GM12878 (cell line): ENCODE data around the gene RASAL3. TPM values are rescaled to one million over a fixed set of nuclear protein-coding genes. Genes with fewer than 3 reads are reported as not detected.

Experiments
- E4F1 ChIP-seq: fragments of 450-650 bp; IDR thresholded peaks from 2 replicates; pipeline ENCODE4 v1.6.1; 2018; ENCODE audit warnings: borderline replicate concordance, mild to moderate bottlenecking; ENCODE audit not compliant: partially characterized antibody
- FOS ChIP-seq: IDR thresholded peaks from 3 replicates; pipeline ENCODE4 v1.6.1; 2011; ENCODE audit warnings: borderline replicate concordance; ENCODE audit not compliant: insufficient read length; ENCODE audit errors: extremely low read depth
- HSF1 ChIP-seq: fragments of 150-350 bp; IDR thresholded peaks from 2 replicates; pipeline ENCODE4 v1.6.1; 2014; ENCODE audit warnings: mild to moderate bottlenecking, low read depth, low read length
- KAT2A ChIP-seq: conservative IDR thresholded peaks from 2 replicates; pipeline ENCODE4 v1.6.1; 2011; ENCODE audit warnings: low read depth, low read length; ENCODE audit not compliant: control insufficient read depth
- POLR2AphosphoS5 ChIP-seq: IDR thresholded peaks from 2 replicates; pipeline ENCODE4 v1.6.1; 2011; ENCODE audit warnings: mild to moderate bottlenecking, low read length, inconsistent platforms
- REST ChIP-seq: IDR thresholded peaks from 2 replicates; pipeline ENCODE4 v1.6.1; 2012; ENCODE audit warnings: mild to moderate bottlenecking, low read depth, low read length
- SMC3 ChIP-seq: IDR thresholded peaks from 2 replicates; pipeline ENCODE4 v1.6.1; 2011; ENCODE audit warnings: low read length, improper control_type of control experiment, borderline replicate concordance
- SREBF1 ChIP-seq: IDR thresholded peaks from 2 replicates; pipeline ENCODE4 v1.6.1; 2012; ENCODE audit warnings: mild to moderate bottlenecking, low read length
- TBL1XR1 ChIP-seq: IDR thresholded peaks from 2 replicates; pipeline ENCODE4 v1.6.1; 2012; ENCODE audit warnings: low read depth, low read length, improper control_type of control experiment
- WRNIP1 ChIP-seq: IDR thresholded peaks from 2 replicates; pipeline ENCODE4 v1.6.1; 2011; ENCODE audit warnings: low read depth, low read length, improper control_type of control experiment, borderline replicate concordance
- ZNF217 ChIP-seq: fragments of 450-650 bp; IDR thresholded peaks from 2 replicates; pipeline ENCODE4 v1.6.1; 2017; ENCODE audit warnings: antibody characterized with exemption, mild to moderate bottlenecking
- polyA plus RNA-seq, 11 experiments: library from polyadenylated mRNA; depleted of rRNA in 4 of 11; unstranded in 6 of 11; stranded (reverse) in 5 of 11; fragments of >200 nt; fragmentation: Nextera tagmentation in 4 of 11; fragmentation: Illumina TruSeq in 1 of 11; extraction: Ambion mirVana in 4 of 11; extraction: Trizol in 1 of 11; gene quantifications; 1 replicate in 1 of 11; 2 replicates in 10 of 11; pipeline versions ENCODE4 v1.2.1 to v1.2.3, GENCODE V29; 2011 to 2016; ENCODE audit warnings: inconsistent platforms in 2 of 11, missing spikeins in 2 of 11, low read depth in 1 of 11
- total RNA-seq, 4 experiments: library from RNA; depleted of rRNA in 3 of 4; stranded (reverse); fragments of >200 nt in 3 of 4; fragmentation: Illumina TruSeq in 1 of 4; extraction: Trizol in 1 of 4; gene quantifications; 2 replicates each; pipeline versions ENCODE4 v1.2.1 to v1.2.3, GENCODE V29; 2013 to 2021
- TF ChIP-seq, protein P1 (sequence below): fragments of 450-650 bp; formaldehyde crosslinking; IDR thresholded peaks from 2 replicates; pipeline ENCODE4 v1.5.0; 2022; ENCODE audit warnings: mild to moderate bottlenecking, missing genetic modification characterization
- TF ChIP-seq, protein P2 (sequence below): fragments of 450-650 bp; IDR thresholded peaks from 2 replicates; pipeline ENCODE4 v1.6.1; 2017; ENCODE audit warnings: mild to moderate bottlenecking, moderate library complexity

The RASAL3 gene
- total and polyA plus RNA-seq, 10 of the 15 experiments (the other 5 are each of a cell fraction or from before 2014, with no cell fraction given), result 1.7 to 81.3 (median 23.2) TPM

DNA sequence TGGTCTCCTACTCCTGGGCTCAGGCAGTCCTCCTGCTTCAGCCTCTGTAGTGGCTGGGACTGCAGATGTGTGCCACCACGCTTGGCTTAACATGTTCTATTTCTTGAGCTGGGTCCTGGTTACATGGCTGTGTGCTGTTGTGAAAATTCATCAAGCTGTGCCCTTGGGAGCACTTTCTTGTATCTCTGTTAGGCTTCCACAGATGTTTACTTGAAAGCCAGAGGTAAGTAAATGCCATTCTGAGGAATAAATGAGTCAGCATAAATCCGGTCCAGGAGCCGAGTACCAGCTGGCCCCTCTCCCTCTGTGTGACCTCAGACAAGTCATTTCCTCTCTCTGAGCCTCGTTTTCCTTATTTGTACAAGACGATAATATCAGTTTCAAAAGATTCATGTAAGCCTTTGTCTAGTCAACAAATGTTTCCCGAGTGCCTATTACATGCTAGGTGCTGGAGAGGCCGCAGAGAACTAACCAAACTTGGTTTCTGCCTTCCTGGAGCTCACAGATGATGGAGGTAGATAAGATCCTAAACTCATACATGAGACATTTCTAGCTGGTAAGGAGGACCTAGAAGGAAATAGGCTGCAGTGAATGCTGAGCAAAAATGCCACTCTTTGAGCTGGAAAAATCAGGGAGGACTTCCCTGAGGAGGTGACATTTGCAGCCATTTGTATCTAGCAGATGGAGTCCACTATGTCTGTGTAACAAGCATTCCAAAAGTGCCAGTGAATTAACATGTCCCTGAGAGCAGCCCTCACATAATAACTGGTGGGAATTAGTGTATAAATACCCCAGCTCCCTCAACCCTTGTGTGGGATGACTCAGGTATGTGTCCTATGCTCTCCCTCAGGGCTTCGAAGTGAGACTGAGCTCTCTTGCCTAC lies 2.7 kb upstream of the RASAL3 start (continued):
- TF ChIP-seq REST (no peak), ZNF217 (peak; percentile 55; the same call in 1 of the 2 replicates), SMC3 (no peak), KAT2A (no peak), SREBF1 (no peak), WRNIP1 (no peak), FOS (no peak), TBL1XR1 (no peak), E4F1 (no peak), HSF1 (no peak), POLR2AphosphoS5 (no peak)
- TF ChIP-seq, protein P1, sequence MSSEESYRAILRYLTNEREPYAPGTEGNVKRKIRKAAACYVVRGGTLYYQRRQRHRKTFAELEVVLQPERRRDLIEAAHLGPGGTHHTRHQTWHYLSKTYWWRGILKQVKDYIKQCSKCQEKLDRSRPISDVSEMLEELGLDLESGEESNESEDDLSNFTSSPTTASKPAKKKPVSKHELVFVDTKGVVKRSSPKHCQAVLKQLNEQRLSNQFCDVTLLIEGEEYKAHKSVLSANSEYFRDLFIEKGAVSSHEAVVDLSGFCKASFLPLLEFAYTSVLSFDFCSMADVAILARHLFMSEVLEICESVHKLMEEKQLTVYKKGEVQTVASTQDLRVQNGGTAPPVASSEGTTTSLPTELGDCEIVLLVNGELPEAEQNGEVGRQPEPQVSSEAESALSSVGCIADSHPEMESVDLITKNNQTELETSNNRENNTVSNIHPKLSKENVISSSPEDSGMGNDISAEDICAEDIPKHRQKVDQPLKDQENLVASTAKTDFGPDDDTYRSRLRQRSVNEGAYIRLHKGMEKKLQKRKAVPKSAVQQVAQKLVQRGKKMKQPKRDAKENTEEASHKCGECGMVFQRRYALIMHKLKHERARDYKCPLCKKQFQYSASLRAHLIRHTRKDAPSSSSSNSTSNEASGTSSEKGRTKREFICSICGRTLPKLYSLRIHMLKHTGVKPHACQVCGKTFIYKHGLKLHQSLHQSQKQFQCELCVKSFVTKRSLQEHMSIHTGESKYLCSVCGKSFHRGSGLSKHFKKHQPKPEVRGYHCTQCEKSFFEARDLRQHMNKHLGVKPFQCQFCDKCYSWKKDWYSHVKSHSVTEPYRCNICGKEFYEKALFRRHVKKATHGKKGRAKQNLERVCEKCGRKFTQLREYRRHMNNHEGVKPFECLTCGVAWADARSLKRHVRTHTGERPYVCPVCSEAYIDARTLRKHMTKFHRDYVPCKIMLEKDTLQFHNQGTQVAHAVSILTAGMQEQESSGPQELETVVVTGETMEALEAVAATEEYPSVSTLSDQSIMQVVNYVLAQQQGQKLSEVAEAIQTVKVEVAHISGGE (CRISPR knock-in tag), result no peak
- TF ChIP-seq, protein P2, sequence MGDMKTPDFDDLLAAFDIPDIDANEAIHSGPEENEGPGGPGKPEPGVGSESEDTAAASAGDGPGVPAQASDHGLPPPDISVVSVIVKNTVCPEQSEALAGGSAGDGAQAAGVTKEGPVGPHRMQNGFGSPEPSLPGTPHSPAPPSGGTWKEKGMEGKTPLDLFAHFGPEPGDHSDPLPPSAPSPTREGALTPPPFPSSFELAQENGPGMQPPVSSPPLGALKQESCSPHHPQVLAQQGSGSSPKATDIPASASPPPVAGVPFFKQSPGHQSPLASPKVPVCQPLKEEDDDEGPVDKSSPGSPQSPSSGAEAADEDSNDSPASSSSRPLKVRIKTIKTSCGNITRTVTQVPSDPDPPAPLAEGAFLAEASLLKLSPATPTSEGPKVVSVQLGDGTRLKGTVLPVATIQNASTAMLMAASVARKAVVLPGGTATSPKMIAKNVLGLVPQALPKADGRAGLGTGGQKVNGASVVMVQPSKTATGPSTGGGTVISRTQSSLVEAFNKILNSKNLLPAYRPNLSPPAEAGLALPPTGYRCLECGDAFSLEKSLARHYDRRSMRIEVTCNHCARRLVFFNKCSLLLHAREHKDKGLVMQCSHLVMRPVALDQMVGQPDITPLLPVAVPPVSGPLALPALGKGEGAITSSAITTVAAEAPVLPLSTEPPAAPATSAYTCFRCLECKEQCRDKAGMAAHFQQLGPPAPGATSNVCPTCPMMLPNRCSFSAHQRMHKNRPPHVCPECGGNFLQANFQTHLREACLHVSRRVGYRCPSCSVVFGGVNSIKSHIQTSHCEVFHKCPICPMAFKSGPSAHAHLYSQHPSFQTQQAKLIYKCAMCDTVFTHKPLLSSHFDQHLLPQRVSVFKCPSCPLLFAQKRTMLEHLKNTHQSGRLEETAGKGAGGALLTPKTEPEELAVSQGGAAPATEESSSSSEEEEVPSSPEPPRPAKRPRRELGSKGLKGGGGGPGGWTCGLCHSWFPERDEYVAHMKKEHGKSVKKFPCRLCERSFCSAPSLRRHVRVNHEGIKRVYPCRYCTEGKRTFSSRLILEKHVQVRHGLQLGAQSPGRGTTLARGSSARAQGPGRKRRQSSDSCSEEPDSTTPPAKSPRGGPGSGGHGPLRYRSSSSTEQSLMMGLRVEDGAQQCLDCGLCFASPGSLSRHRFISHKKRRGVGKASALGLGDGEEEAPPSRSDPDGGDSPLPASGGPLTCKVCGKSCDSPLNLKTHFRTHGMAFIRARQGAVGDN, result no peak
